HepG2 (cell line): ENCODE results near the gene WDR87. TPM values are rescaled to one million over a fixed set of nuclear protein-coding genes. Genes with fewer than 3 reads are reported as not detected.

Experiments used
- ATF7-NPFF ChIP-seq: sonication (generic); formaldehyde crosslinking; IDR thresholded peaks from 2 replicates; pipeline ENCODE4 v1.8.1; 2023; ENCODE audit warnings: mild to moderate bottlenecking, low read depth, missing genetic modification reagents, moderate library complexity
- FOXM1 ChIP-seq: sonication (generic); formaldehyde crosslinking; IDR thresholded peaks from 2 replicates; pipeline ENCODE4 v1.5.0; 2020; ENCODE audit warnings: missing genetic modification reagents
- HOXA5 ChIP-seq: sonication (generic); formaldehyde crosslinking; IDR thresholded peaks from 2 replicates; pipeline ENCODE4 v1.4.0; 2020; ENCODE audit warnings: missing genetic modification reagents
- HOXA7 ChIP-seq: sonication (generic); formaldehyde crosslinking; IDR thresholded peaks from 2 replicates; pipeline ENCODE4 v1.8.1; 2022; ENCODE audit warnings: mild to moderate bottlenecking, missing genetic modification reagents, moderate library complexity
- MBD4 ChIP-seq: IDR thresholded peaks from 2 replicates; pipeline ENCODE4 v1.6.1; 2012; ENCODE audit warnings: low read length, inconsistent platforms, borderline replicate concordance
- NFE2 ChIP-seq: sonication (generic); formaldehyde crosslinking; IDR thresholded peaks from 2 replicates; pipeline ENCODE4 v1.4.0; 2020; ENCODE audit warnings: missing genetic modification reagents
- PHF5A ChIP-seq: IDR thresholded peaks from one replicate; pipeline ENCODE4 v1.6.1; 2018; ENCODE audit warnings: low read depth, missing genetic modification reagents; ENCODE audit not compliant: unreplicated experiment
- SALL1 ChIP-seq: sonication (generic); formaldehyde crosslinking; IDR thresholded peaks from 2 replicates; pipeline ENCODE4 v1.8.0; 2022; ENCODE audit warnings: mild to moderate bottlenecking, missing genetic modification reagents
- SATB2 ChIP-seq: sonication (generic); formaldehyde crosslinking; IDR thresholded peaks from 2 replicates; pipeline ENCODE4 v1.5.0; 2020; ENCODE audit warnings: missing genetic modification reagents
- SRY ChIP-seq: sonication (generic); formaldehyde crosslinking; IDR thresholded peaks from 2 replicates; pipeline ENCODE4 v1.8.0; 2022; ENCODE audit warnings: mild to moderate bottlenecking, missing genetic modification reagents
- TCF7L2 ChIP-seq: IDR thresholded peaks from 2 replicates; pipeline ENCODE4 v1.6.1; 2011; ENCODE audit warnings: mild to moderate bottlenecking, low read depth, low read length, moderate library complexity
- WIZ ChIP-seq: sonication (generic); formaldehyde crosslinking; IDR thresholded peaks from 2 replicates; pipeline ENCODE4 v1.5.1; 2020; ENCODE audit warnings: mild to moderate bottlenecking, missing genetic modification reagents
- ZBTB8A ChIP-seq: sonication (generic); formaldehyde crosslinking; IDR thresholded peaks from 2 replicates; pipeline ENCODE4 v1.4.0; 2020; ENCODE audit warnings: mild to moderate bottlenecking, low read depth, missing genetic modification reagents, borderline replicate concordance
- ZKSCAN5 ChIP-seq: sonication (generic); formaldehyde crosslinking; IDR thresholded peaks from 2 replicates; pipeline ENCODE4 v1.5.1; 2020; ENCODE audit warnings: mild to moderate bottlenecking, missing genetic modification reagents
- ZNF383 ChIP-seq: sonication (generic); formaldehyde crosslinking; IDR thresholded peaks from 2 replicates; pipeline ENCODE4 v1.4.0; 2020; ENCODE audit warnings: missing genetic modification reagents, mild to moderate bottlenecking, borderline replicate concordance
- ZNF552 ChIP-seq: sonication (generic); formaldehyde crosslinking; IDR thresholded peaks from 2 replicates; pipeline ENCODE4 v1.9.0; 2022; ENCODE audit warnings: missing genetic modification reagents, mild to moderate bottlenecking, borderline replicate concordance
- ZNF616 ChIP-seq: sonication (generic); formaldehyde crosslinking; IDR thresholded peaks from 2 replicates; pipeline ENCODE4 v1.5.0; 2020; ENCODE audit warnings: low read depth, mild to moderate bottlenecking, missing genetic modification reagents
- polyA plus RNA-seq, 8 experiments: library from polyadenylated mRNA; depleted of rRNA in 3 of 8; stranded (reverse) in 7 of 8; unstranded in 1 of 8; fragments of >200 nt; fragmentation: Illumina TruSeq in 4 of 8; extraction: Trizol in 4 of 8; gene quantifications; 2 replicates each; pipeline versions ENCODE4 v1.2.1 to v1.2.3, GENCODE V29; 2011 to 2016; ENCODE audit warnings: low read depth in 4 of 8, missing spikeins in 1 of 8, mixed read lengths in 1 of 8; ENCODE audit not compliant: insufficient read depth in 1 of 8
- total RNA-seq, 5 experiments: library from RNA; depleted of rRNA; stranded (reverse); fragments of >200 nt; fragmentation: Illumina TruSeq; extraction: Trizol; gene quantifications; 2 replicates each; pipeline ENCODE4 v1.2.3, GENCODE V29; 2016; ENCODE audit warnings: low read depth in 1 of 5
- TF ChIP-seq, protein P1 (sequence below): sonication (generic); formaldehyde crosslinking; IDR thresholded peaks from 2 replicates; pipeline ENCODE4 v1.4.0; 2020; ENCODE audit warnings: low read depth, mild to moderate bottlenecking, missing genetic modification reagents
- TF ChIP-seq, protein P2 (sequence below): IDR thresholded peaks from 2 replicates; pipeline ENCODE4 v1.6.1; 2018; ENCODE audit warnings: missing genetic modification reagents, mild to moderate bottlenecking, missing compliant biosample characterization
- TF ChIP-seq, protein P3 (sequence below): sonication (generic); formaldehyde crosslinking; IDR thresholded peaks from 2 replicates; pipeline ENCODE4 v1.5.1; 2020; ENCODE audit warnings: missing genetic modification reagents, mild to moderate bottlenecking, borderline replicate concordance
- TF ChIP-seq, protein P4 (sequence below): sonication (generic); formaldehyde crosslinking; IDR thresholded peaks from 2 replicates; pipeline ENCODE4 v1.4.0; 2020; ENCODE audit warnings: missing genetic modification reagents
- TF ChIP-seq, protein P5 (sequence below): IDR thresholded peaks from 2 replicates; pipeline ENCODE4 v1.6.1; 2016; ENCODE audit warnings: mild to moderate bottlenecking, missing biosample characterization, missing genetic modification reagents
- TF ChIP-seq, protein P6 (sequence below): sonication (generic); formaldehyde crosslinking; IDR thresholded peaks from 2 replicates; pipeline ENCODE4 v1.5.0; 2020; ENCODE audit warnings: mild to moderate bottlenecking, low read depth, missing genetic modification reagents, borderline replicate concordance
- TF ChIP-seq, protein P7 (sequence below): sonication (generic); formaldehyde crosslinking; IDR thresholded peaks from 2 replicates; pipeline ENCODE4 v1.4.0; 2020; ENCODE audit warnings: mild to moderate bottlenecking, low read depth, missing genetic modification reagents

The WDR87 gene
- total and polyA plus RNA-seq, 2 of the 13 experiments (the other 11 are each of a cell fraction or from before 2014, with no cell fraction given) = not detected

DNA sequence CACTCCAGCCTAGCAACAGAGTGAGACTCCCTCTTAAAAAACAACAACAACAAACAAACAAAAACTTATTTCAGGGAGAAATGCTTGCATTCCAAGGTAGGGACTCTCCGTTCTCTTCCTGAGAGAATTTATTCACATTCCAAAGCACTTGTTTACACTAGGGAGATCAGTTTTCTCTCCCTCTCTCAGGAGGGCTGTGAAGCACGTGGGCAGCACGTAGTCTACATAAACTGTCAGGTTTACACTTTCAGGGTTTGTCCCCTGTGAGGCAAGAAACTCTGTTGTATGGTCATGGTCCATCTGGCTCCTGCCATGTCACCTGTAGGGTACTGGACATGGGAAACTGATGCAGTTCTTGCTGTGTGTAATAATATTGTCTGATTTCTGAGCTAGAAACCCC is 31.6 kb downstream of the WDR87 start (continued):
- TF ChIP-seq WIZ (CRISPR knock-in tag) (peak; percentile 68; the same call in 1 of the 2 replicates), HOXA5 (CRISPR knock-in tag) (0 out of 2 replicates have a peak, but pooled peaks have one; percentile 29), ZNF552 (CRISPR knock-in tag) (no peak), SALL1 (CRISPR knock-in tag) (peak; percentile 49), HOXA7 (CRISPR knock-in tag) (no peak), ZNF616 (CRISPR knock-in tag) (no peak), PHF5A (CRISPR knock-in tag) (no peak), SATB2 (CRISPR knock-in tag) (no peak), ZNF383 (CRISPR knock-in tag) (no peak), MBD4 (no peak), ZBTB8A (CRISPR knock-in tag) (no peak), ZKSCAN5 (CRISPR knock-in tag) (no peak), ATF7-NPFF (no peak), TCF7L2 (no peak), FOXM1 (CRISPR knock-in tag) (no peak), SRY (CRISPR knock-in tag) (no peak), NFE2 (no peak)
- TF ChIP-seq, protein P1, sequence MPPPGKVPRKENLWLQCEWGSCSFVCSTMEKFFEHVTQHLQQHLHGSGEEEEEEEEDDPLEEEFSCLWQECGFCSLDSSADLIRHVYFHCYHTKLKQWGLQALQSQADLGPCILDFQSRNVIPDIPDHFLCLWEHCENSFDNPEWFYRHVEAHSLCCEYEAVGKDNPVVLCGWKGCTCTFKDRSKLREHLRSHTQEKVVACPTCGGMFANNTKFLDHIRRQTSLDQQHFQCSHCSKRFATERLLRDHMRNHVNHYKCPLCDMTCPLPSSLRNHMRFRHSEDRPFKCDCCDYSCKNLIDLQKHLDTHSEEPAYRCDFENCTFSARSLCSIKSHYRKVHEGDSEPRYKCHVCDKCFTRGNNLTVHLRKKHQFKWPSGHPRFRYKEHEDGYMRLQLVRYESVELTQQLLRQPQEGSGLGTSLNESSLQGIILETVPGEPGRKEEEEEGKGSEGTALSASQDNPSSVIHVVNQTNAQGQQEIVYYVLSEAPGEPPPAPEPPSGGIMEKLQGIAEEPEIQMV (CRISPR knock-in tag) = no peak
- TF ChIP-seq, protein P2, sequence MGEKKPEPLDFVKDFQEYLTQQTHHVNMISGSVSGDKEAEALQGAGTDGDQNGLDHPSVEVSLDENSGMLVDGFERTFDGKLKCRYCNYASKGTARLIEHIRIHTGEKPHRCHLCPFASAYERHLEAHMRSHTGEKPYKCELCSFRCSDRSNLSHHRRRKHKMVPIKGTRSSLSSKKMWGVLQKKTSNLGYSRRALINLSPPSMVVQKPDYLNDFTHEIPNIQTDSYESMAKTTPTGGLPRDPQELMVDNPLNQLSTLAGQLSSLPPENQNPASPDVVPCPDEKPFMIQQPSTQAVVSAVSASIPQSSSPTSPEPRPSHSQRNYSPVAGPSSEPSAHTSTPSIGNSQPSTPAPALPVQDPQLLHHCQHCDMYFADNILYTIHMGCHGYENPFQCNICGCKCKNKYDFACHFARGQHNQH (CRISPR knock-in tag) = peak; percentile 60; the same call in 1 of the 2 replicates
- TF ChIP-seq, protein P3, sequence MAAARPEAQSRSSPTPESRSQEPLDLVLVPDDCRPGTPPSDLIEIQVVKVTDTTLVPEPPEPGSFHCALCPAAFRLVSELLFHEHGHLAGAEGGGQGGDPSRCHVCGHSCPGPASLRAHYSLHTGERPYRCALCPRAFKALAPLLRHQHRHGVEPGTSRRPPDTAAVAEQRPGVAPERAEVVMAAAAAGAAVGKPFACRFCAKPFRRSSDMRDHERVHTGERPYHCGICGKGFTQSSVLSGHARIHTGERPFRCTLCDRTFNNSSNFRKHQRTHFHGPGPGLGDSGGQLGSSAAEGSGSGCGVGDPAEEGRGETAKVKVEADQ = no peak
- TF ChIP-seq, protein P4, sequence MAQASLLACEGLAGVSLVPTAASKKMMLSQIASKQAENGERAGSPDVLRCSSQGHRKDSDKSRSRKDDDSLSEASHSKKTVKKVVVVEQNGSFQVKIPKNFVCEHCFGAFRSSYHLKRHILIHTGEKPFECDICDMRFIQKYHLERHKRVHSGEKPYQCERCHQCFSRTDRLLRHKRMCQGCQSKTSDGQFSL (CRISPR knock-in tag) = no peak
- TF ChIP-seq, protein P5, sequence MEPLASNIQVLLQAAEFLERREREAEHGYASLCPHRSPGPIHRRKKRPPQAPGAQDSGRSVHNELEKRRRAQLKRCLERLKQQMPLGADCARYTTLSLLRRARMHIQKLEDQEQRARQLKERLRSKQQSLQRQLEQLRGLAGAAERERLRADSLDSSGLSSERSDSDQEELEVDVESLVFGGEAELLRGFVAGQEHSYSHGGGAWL (CRISPR knock-in tag) = no peak
- TF ChIP-seq, protein P6, sequence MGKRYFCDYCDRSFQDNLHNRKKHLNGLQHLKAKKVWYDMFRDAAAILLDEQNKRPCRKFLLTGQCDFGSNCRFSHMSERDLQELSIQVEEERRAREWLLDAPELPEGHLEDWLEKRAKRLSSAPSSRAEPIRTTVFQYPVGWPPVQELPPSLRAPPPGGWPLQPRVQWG (CRISPR knock-in tag) = no peak
- TF ChIP-seq, protein P7, sequence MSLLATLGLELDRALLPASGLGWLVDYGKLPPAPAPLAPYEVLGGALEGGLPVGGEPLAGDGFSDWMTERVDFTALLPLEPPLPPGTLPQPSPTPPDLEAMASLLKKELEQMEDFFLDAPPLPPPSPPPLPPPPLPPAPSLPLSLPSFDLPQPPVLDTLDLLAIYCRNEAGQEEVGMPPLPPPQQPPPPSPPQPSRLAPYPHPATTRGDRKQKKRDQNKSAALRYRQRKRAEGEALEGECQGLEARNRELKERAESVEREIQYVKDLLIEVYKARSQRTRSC = no peak
